ENCODE data around the gene NOG. TPM values are rescaled to one million over a fixed set of nuclear protein-coding genes. Genes with fewer than 3 reads are reported as not detected.

Gene NOG
- total RNA-seq, 1 donor from 2014 or later = not detected

- Mint-ChIP-seq H3K27me3 (ENCODE audit: unreplicated experiment) (peaks cover 4% of the 10 kb centered on the region), H3K36me3 (ENCODE audit: unreplicated experiment) (no peaks in the 10 kb centered on the region), H3K27ac (ENCODE audit: unreplicated experiment) (no peak overlapping the region), H3K4me1 (ENCODE audit: low read depth, unreplicated experiment) (no peaks in the 10 kb centered on the region), H3K4me3 (ENCODE audit: unreplicated experiment) (no peak overlapping the region), H3K9me3 (ENCODE audit: unreplicated experiment) (peaks cover 7% of the 10 kb centered on the region)
- no peak for TF ChIP-seq CTCF (IDR thresholded peaks at IDR 0.05; ENCODE audit: partially characterized antibody, unreplicated experiment)
- no peak for DNase-seq
These were observed 11.3 kb downstream of the NOG start for GRCh38 chr17:56604691-56605290.

- H3K27ac Mint-ChIP-seq (ENCODE audit: unreplicated experiment) = no peak overlapping the region
- no peak overlapping the region for H3K4me3 Mint-ChIP-seq (ENCODE audit: unreplicated experiment)
- DNase-seq = no peak
- H3K36me3 Mint-ChIP-seq (ENCODE audit: unreplicated experiment) = no peaks in the 10 kb centered on the region
- H3K9me3 Mint-ChIP-seq (ENCODE audit: unreplicated experiment) = peaks cover 7% of the 10 kb centered on the region
- no peaks in the 10 kb centered on the region for H3K4me1 Mint-ChIP-seq (ENCODE audit: low read depth, unreplicated experiment)
- TF ChIP-seq CTCF (IDR thresholded peaks at IDR 0.05; ENCODE audit: partially characterized antibody, unreplicated experiment) = no peak
- no peaks in the 10 kb centered on the region for H3K27me3 Mint-ChIP-seq (ENCODE audit: unreplicated experiment)
These were observed 15.4 kb downstream of the NOG start for GRCh38 chr17:56608944-56609343.

- Mint-ChIP-seq H3K4me3 (ENCODE audit: unreplicated experiment) (no peak overlapping the region), H3K36me3 (ENCODE audit: unreplicated experiment) (no peaks in the 10 kb centered on the region), H3K27ac (ENCODE audit: unreplicated experiment) (no peak overlapping the region), H3K9me3 (ENCODE audit: unreplicated experiment) (peaks cover 7% of the 10 kb centered on the region), H3K4me1 (ENCODE audit: low read depth, unreplicated experiment) (no peaks in the 10 kb centered on the region), H3K27me3 (ENCODE audit: unreplicated experiment) (no peaks in the 10 kb centered on the region)
- no peak for DNase-seq
- no peak for TF ChIP-seq CTCF (IDR thresholded peaks at IDR 0.05; ENCODE audit: partially characterized antibody, unreplicated experiment)
These were observed 16.8 kb downstream of the NOG start for GRCh38 chr17:56610321-56610720.

- H3K36me3 Mint-ChIP-seq (ENCODE audit: unreplicated experiment) = no peaks in the 10 kb centered on the region
- no peak overlapping the region for H3K27ac Mint-ChIP-seq (ENCODE audit: unreplicated experiment)
- no peak for DNase-seq
- no peak overlapping the region for H3K4me3 Mint-ChIP-seq (ENCODE audit: unreplicated experiment)
- TF ChIP-seq CTCF (IDR thresholded peaks at IDR 0.05; ENCODE audit: partially characterized antibody, unreplicated experiment) = no peak
- peaks cover 6% of the 10 kb centered on the region for H3K9me3 Mint-ChIP-seq (ENCODE audit: unreplicated experiment)
- peaks cover 2% of the 10 kb centered on the region for H3K27me3 Mint-ChIP-seq (ENCODE audit: unreplicated experiment)
- H3K4me1 Mint-ChIP-seq (ENCODE audit: low read depth, unreplicated experiment) = no peaks in the 10 kb centered on the region
These were observed 19.6 kb downstream of the NOG start for GRCh38 chr17:56613131-56613530.

- Mint-ChIP-seq H3K4me1 (ENCODE audit: low read depth, unreplicated experiment) (no peaks in the 10 kb centered on the region), H3K36me3 (ENCODE audit: unreplicated experiment) (no peaks in the 10 kb centered on the region), H3K4me3 (ENCODE audit: unreplicated experiment) (no peak overlapping the region), H3K9me3 (ENCODE audit: unreplicated experiment) (no peaks in the 10 kb centered on the region), H3K27me3 (ENCODE audit: unreplicated experiment) (peaks cover 3% of the 10 kb centered on the region), H3K27ac (ENCODE audit: unreplicated experiment) (no peak overlapping the region)
- no peak for TF ChIP-seq CTCF (IDR thresholded peaks at IDR 0.05; ENCODE audit: partially characterized antibody, unreplicated experiment)
- DNase-seq = no peak
These were observed 21.0 kb downstream of the NOG start for GRCh38 chr17:56614522-56614921.

Measured in glutamatergic neuron (in vitro differentiated cells).